HG03460 (cell line): ENCODE measurements around the gene KCNJ6.
"Not testable (repeated sequence)": the region's sequence is repeated elsewhere in the genome, so short reads cannot be mapped to it uniquely, and the experiment has no call there.

Source experiments
- ATAC-seq: cut with Tn5 transposase; IDR thresholded peaks from one replicate; pipeline ENCODE4 v1.9.1; 2021; ENCODE audit not compliant: unreplicated experiment

Gene KCNJ6

DNA sequence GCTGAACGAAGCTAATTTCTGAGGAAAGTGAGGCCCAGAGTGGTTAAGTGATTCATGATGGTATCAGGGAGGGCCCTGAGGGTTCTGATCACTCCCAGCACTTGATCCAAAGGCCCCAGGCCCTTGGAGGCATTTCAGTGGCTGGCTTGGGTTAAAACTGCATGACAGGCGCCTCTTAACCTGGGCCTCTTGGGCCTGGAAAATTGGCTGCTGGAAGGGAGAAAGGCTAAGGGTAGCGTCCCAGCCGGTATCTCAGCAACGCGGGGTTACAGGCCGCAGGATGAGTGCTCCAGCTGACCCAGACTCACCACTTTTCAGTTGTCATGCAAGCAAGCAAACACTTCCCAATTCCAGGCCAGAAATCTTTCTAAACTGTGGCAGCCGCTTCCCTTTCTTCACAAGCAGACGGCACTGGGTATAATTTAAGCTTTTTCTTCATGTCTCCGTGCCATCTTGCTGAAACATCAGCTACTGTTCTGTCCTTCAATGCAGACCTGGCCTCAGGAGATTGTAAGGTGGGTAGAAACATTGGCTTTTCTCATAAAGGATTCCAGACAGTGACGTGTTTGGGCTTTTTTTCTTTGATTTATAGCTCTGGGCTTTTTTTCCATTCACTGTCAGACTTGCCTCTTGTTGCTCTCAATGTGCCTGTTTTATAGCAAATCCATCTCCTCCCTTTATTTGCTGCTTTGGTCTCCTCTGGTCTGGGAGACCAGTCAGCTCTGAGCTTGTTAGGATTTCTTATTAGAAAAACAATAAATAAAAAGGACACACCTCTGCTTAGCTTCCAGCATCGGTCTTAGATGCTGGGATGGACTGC, 229.1 kb downstream of the KCNJ6 start:
- ATAC-seq: no peak

DNA sequence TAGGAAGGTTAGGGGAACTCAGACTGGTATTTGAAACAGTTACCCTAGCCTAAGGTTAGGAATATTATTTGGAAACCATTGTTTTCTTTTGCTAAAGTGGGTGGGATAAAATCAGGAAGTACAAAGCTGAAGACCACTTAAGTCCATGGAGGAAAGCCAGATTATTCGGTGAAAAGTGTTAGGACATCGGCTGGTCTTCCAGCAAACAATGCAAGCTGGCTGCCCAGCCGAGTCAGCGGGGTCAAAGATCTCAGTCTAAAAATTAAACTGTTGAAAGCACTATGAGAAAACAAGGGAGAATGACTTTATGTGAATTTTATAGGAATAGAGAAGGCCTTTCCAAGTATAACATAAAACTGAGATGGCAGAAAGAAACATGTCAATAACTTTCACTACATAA, 231.7 kb downstream of the KCNJ6 start:
- no peak for ATAC-seq

DNA sequence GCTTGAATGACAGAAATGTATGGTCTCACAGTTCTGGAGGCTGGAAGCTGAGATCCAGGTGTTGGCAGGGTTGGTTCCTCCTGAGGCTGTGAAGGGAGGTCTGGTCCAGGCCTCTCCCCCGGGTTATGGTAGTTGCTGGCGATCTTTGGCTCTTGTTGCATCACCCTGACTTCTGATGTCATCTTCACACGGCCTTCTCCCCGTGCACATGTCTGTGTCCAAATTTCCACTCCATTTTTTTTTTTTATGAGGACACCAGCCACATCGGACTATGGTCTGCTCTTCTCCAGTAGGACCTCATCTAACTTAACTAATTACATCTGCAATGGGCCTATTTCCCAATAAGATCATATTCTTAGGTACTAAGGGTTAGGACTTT, 232.2 kb downstream of the KCNJ6 start:
- no peak for ATAC-seq

DNA sequence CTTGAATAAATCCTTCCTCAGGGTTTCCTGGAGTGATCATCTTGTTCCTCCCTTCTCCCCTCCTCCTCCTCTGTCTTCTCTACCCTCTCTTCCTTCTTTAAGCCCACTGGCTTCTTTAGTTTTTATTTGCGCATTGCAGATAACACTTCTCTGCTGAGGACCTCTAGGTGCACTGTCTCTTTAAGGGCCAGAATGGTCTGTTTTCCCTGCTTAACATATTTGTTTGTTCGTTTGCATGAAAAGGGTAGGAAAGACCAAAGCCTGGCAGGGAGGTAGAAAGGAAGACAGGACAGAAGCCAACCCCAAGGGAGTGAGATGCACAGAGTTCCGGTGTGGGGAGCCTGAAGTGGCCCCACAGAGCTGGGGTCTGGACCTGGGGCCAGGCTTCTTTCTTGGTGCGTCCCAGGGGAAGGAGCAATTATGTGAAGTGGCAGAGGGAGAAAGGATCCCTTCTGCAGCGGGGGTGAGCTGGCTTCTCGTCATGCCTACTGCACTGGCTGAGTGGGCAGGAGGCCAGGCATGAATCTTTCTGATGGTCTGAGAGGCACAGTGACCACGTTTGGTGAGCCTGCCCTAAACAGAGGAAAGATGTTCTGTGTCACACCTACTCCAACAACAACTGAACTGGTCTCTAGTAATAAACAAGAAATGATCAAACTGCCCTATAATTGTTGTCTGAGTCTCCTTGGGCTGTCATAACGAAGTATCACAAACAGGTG, 232.7 kb downstream of the KCNJ6 start:
- no peak for ATAC-seq

DNA sequence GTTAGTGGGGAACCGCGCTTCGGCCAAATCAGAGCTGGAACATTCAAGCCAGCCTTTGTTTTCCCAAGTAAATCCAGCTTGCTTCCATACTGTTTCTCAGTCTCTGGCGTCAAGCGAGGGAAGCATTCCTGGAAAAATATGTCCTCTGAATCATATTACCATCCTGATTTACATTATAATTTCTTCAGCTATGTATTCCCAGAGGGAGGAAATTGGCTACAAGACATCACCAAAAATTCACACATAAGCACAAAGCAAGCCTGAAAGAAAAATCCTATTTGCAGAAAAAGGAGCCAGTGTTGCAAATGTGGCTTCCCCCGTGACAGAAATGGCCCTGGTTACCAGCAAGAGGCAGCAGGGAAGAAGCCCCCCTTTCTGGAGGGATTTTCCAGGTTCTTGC, 233.3 kb downstream of the KCNJ6 start:
- no peak for ATAC-seq

DNA sequence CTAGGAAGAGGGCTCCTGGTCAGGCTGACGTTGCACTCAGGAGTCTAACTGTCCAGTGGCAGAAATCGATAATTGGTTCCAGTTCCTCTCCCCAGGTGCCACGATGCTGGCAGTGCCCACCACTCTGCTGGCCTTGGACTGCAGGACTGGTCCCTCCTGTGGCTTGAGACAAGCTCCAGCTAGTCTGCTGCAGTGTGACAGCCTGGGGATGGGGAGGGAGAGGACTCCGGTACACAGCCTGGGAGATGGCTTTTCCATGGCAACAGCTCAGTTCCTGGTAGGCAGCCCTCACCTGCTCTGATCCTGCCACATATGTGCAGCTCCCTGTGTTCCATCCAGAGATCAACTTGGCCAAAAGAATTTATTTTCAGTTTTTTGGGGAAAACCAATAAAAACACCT, 239.3 kb downstream of the KCNJ6 start:
- ATAC-seq: no peak

DNA sequence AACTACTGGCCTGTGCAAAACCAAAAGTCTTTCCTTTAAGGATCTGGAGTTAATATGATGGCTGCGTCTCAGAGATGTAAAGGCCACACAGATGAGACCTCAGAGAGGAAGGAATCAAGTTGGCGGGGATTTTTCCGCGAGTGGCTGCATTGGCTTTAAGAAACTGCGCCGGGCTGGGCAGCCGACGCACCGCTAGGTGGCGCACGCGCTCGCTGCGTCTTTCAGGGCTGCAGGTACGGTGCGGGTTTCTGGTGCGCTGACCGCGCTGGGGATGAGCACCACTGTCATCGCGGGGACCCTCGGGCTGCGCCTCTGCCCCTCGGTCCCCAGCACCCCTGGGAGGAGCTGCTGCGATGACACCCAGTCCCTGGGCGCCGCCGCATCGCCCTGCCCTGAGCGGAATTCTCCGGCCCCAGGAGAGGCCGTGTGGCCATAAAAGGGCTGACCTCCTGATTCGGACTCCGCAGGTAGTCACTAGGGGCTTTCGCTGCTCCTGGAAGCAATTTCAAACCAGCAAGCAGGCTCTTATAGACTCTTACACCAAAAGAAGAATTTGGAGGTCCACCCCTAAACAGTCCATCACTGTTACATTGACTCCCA, 241.0 kb downstream of the KCNJ6 start:
- ATAC-seq: no peak

DNA sequence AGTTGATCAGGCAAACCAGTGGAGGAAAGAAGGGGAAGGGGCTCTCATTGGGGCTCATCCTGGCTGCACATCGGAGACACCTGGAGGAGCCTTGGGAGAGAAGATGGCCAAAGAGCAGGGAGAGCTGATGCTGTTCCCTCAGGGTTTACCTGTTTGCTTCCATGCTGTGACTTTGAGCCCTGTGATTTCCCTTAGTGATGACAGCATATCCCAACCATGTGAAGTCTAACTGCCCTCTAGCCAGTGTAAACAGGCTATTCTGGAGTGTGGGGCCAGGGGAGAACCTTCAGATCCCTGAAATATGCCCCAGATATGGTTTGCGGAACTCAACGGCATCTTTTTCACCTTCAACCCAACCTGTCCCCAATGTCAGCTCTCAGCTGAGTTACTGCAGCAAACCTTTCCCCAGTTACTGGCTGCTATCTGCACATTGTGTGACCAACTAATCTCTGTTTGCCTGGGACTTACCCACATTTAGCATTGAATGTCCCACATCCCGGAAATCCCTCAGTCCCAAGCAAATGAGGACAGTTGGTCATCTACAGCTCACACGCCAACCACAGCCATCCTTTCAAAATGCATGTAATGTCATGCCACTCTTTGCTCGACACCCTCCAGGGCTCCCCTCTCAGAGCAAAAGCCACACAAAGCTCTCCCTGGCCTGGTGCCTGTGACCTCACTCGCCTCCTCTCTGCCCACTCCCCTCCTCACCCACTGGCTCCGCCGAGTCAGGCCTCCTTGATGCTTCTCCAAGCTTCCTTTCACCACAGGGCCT, 242.3 kb downstream of the KCNJ6 start:
- no peak for ATAC-seq

DNA sequence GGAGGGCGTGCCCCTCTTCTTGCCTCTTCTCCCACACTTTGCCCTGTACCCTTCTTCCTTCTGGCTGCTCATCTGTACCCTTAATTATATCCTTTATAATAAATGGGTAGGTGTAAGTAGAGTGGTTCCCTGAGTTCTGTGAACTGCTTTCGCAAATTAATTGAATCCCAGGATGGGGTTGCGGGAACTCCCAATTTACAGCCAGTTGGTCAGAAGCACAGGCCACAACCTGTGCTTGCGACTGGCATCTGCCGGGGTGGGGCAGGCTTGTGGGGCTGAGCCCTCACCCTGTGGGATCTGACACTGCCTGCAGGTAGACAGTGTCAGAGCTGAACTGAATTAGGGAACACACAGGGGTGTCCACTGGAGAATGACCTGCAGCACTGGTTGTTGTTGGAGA, 244.9 kb downstream of the KCNJ6 start:
- ATAC-seq: no peak

DNA sequence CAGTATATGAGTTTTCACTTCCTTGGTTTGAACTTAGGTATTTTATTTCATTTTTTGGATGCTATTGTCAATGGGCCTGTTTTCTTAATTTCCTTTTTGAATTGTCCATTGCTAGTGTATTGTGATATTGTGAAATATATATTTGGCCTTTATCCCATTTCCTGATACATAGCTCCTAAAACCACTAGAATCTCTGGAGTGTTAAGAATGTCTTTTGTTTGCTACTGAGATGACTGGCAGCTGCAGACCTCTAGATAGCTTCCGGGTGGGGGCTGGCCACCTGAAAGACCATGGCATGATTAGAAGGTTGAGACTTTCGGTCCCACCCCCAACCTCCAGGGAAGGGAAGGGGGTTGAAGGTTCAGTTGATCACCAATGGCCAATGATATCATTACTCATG, 245.4 kb downstream of the KCNJ6 start:
- ATAC-seq: no peak

DNA sequence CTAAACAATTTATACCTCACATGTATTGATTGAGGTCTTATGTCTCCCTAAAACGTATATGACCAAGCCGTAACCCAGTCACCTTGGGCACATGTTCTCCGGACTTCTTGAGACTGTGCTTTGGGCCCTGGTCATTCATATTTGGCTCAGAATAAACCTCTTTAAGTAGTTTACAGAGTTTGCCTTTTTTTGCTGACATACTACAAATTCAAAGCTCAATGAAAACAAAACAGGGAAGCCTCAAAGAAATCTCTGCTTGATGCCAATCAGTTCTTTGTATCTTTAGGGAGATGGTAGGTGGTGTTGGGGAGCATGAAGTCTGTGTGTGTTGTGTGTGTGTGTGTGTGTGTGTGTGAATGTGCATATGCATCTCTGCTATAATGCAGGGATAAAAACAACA, 247.0 kb downstream of the KCNJ6 start:
- ATAC-seq: no peak

DNA sequence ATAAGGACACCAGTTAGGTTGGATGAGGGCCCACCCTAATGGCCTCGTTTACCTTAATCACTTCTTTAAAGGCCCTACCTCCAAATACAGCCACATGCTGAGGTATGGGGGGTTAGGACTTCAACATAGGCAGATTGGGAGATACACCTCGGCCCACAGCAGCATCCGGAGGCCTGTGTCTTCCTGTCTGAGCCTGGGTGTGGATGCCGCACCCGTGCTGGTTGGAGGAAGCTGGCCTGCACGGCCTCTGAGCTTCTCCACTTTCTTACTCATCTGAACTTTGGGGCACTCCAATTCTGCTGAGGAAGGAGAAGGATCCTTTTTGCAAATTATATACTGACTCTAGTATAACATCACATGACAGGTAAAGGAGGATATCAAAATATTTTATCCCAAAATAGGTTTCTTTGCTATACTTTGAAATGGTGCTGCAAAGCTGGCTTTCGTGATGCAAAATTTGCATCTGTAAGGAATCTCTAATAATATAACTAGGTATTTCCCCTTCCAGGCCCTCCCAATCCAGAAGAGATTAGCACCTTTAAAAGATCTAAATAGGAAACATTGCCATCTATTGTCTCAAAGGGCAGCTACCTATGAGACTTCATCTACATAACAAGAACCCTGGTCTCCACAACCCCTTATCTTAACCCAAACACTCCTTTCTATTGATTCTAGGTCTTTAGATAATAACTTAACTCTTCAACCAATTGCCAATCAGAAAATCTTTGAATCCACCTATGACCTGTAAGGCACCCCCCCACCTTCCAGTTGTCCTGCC, 247.6 kb downstream of the KCNJ6 start:
- ATAC-seq: no peak

DNA sequence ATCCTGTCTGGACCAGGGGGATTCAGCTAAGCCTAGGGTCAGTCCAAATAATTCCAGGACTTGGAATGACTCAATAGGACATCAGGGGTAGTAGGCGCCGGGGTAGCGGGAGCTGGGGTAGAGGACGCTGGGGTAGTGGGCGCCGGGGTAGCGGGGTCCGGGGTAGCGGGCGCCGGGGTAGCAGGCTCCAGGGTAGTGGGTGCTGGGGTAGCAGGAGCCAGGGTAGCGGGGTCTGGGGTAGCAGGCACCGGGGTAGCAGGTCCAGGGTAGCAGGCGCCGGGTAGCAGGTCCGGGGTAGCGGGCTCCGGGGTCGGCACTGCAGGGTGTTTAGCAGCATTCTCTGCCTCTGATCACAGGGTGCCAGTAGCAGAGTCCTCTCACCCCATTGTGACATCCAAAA, 248.9 kb downstream of the KCNJ6 start:
- ATAC-seq: no peak

DNA sequence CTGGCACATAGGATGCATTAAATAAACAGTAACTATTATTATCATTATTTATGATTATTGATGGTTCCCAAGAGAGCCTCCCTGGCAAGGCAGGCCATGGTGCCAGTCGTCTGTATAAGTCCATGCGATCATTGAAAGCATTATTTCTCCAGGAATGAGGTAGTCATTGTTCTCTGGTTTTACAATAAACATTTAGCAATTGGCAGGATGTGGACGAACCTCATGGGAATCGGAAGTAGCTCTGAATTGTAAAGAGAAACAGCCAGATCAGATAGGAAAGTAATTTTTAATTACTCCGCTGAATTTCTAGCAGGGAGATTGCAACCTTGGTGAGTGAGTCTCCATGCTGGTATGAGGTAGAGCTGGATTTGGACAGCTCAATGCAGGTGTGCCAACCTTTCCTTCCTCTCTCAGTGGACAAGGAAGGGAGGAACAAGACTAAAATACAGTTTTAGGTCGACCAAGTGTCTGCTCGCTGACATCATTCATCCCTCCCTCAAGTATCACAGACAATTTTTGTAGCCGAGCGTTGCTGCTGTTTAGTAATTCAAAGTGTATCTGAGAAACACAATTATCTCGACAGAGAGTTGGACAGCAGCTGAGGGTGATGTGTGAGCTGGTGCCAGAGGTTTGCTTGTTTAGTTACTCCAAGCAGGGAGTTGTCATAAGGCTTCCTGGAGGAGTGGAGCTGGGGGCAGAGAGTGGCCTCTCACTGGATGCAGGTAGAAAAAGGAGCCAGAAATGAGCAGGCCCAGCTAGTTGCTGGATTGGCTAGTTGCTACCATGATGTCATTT, 250.8 kb downstream of the KCNJ6 start:
- no peak for ATAC-seq

DNA sequence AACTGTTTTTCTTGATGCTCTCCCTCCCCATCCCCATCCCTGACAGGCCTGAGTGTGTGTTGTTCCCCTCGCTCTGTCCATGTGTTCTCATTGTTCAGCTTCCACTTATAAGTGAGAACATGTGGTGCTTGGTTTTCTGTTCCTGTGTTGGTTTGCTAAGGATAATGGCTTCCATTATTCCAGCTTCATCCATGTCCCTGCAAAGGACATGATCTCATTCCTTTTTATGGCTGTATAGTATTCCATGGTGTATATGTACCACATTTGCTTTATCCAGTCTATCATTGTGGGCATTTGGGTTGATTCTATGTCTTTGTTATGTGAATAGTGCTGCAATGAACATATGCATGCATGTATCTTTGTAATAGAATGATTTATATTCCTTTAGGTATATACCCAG, 254.0 kb downstream of the KCNJ6 start:
- not testable (repeated sequence) for ATAC-seq

DNA sequence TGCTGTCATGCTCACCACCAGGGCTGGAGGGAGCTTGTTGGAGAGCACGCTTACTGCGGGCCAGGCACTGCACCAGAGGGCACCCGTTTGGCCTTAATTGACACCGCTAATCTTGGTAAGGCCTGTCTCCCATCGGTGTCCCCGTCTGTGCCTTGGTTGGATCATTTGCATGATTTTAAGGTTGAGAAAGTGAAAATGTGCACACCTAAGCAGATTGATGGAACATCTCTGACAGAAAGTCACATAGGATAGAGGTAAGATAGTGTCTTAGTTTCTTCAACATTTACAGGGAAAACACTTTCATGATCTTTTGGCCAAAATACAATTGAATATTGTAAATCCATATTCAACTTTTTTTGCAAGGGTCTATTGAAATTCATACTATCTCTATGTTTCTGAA, 255.5 kb downstream of the KCNJ6 start:
- ATAC-seq: no peak

DNA sequence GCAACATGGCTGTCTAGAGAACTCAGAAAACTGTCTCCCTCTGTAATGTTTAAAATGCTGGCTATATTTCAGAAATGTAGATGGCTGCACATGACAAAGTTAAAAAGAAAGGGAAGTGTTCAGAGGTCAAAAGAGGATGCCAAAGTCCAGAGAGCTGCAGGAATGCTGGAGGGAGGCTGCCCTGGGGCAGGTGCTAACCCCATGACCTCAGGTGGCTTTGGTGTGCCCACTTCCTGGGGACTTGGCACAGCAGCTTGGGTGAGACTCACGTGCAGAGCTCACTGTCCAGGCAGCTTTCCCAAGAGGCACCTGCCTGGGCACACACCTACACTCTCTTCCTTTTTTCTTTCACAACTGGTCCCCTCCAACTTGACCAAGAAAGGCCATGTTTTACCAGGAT, 256.4 kb downstream of the KCNJ6 start:
- ATAC-seq: no peak

DNA sequence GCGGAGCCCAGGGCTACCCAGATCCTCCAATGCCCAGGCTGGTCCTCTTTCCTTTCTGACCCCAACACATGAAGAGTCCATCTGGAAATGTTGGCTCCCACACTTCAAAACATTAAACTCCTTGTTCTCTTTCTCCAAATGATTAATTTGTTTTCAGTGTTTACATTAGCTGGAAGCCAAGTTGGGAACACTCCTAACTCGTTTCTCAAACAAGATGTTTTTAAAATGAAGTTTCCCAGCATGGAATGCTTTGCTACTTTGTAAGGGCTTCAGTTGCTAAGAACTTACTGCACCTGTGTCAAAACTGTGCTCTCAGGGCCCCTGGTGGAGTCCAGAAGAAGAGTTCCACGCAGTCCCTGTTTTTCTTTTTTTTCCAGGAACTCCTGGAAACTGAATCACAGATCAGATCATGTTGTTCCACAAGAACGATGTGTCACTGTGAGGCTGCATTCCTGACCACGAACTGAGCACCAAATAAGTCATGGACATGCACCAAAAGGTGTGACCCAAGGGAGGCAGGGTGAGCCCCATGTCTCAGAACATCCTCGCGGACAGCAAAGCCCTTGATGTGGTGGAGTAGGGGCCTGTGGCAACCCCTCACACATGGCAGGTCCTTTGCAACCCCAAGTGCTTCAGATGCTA, 257.3 kb downstream of the KCNJ6 start:
- ATAC-seq: no peak

DNA sequence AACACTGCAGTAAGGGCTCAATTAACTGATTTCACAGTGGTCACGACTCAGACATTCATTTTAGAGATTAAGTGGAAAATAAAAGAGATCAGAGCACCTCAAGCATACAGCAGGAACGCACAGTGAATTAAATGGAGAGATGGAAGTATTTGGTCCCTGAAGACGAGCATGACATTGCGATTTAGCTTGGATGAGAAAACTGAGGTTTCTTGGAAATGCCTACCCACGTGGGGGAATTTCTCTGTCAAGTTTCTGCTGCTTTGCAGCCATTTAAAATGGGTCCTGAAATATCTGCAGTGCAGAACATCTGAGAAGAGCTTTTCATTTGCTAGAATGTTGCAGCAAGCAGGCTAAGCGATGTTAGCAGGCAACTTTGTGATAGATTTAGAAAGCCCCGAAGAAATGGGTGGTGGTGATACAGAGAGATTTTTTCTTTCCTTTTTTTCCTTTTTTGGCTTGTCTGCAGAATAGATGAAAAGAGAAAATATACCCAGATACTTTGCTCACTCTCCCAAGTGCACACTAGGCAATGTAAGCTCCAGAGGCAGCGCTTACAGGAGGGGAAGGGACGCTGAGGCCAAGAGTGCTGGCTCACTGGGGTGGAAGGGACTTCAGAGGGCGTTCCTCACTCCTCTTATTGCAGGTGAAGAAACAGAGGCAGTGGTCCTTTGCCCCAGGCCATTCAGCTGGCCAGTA, 258.0 kb downstream of the KCNJ6 start:
- no peak for ATAC-seq
